HG02678 (cell line): ENCODE data around the gene PDXP.
"Not testable (repeated sequence)": the region's sequence is repeated elsewhere in the genome, so short reads cannot be mapped to it uniquely, and the experiment has no call there.

Experiments
- ATAC-seq: cut with Tn5 transposase; IDR thresholded peaks from one replicate; pipeline ENCODE4 v1.9.1; 2021; ENCODE audit warnings: mild to moderate bottlenecking, moderate library complexity; ENCODE audit not compliant: unreplicated experiment

Gene PDXP

GRCh38 chr22:37643225-37643847 lies 15.2 kb upstream of the PDXP start:
- no peak for ATAC-seq

- ATAC-seq: no peak
Measured at GRCh38 chr22:37647317-37647716, 11.2 kb upstream of the PDXP start.

GRCh38 chr22:37647928-37648327 lies 10.6 kb upstream of the PDXP start:
- ATAC-seq: no peak

- ATAC-seq: no peak
Measured at GRCh38 chr22:37650463-37651136, 7.9 kb upstream of the PDXP start.

GRCh38 chr22:37654563-37655251 lies 3.8 kb upstream of the PDXP start:
- ATAC-seq: no peak

- ATAC-seq: no peak
Measured at GRCh38 chr22:37655252-37655563, 3.3 kb upstream of the PDXP start.

GRCh38 chr22:37656583-37656982 lies 1.9 kb upstream of the PDXP start:
- not testable (repeated sequence) for ATAC-seq

- no peak for ATAC-seq
Measured at GRCh38 chr22:37657590-37658132, 862 bp upstream of the PDXP start.

GRCh38 chr22:37659066-37659896 lies 758 bp downstream of the PDXP start:
- peak; percentile 18 for ATAC-seq

- ATAC-seq: no peak
Measured at GRCh38 chr22:37659897-37660708, 1.6 kb downstream of the PDXP start.

- ATAC-seq: no peak
Measured at GRCh38 chr22:37660709-37661045, 2.2 kb downstream of the PDXP start.

- no peak for ATAC-seq
Measured at GRCh38 chr22:37661160-37661924, 2.8 kb downstream of the PDXP start.

- ATAC-seq: no peak
Measured at GRCh38 chr22:37662039-37662438, 3.5 kb downstream of the PDXP start.

- no peak for ATAC-seq
Measured at GRCh38 chr22:37663521-37664140, 5.1 kb downstream of the PDXP start.

- no peak for ATAC-seq
Measured at GRCh38 chr22:37664249-37665101, 6.0 kb downstream of the PDXP start.

- no peak for ATAC-seq
Measured at GRCh38 chr22:37665487-37665886, 7.0 kb downstream of the PDXP start.

GRCh38 chr22:37669586-37669985 lies 11.1 kb downstream of the PDXP start:
- no peak for ATAC-seq

- no peak for ATAC-seq
Measured at GRCh38 chr22:37672206-37672919, 13.8 kb downstream of the PDXP start.
